Caki2 (cell line): ENCODE results near the gene NYAP1. TPM values are rescaled to one million over a fixed set of nuclear protein-coding genes. Genes with fewer than 3 reads are reported as not detected.
"Not testable (repeated sequence)": the region's sequence is repeated elsewhere in the genome, so short reads cannot be mapped to it uniquely, and the experiment has no call there.

Source experiments
- DNase-seq: peaks from one replicate; pipeline ENCODE4 v3.0.0-alpha.2; 2015; ENCODE audit warnings: low read depth
- in situ Hi-C: cut with HindIII; loops from 2 replicates; pipeline ENCODE4 v1.10.0; 2016; ENCODE audit warnings: low sequenced_read_pairs, low pct_unique_long_range_greater_than_20kb, mixed read lengths
- total RNA-seq: library from RNA; depleted of rRNA; stranded (reverse); fragments of >200 nt; shearing (Covaris generic); gene quantifications from 2 replicates; pipeline ENCODE4 v1.2.3, GENCODE V29; 2014; ENCODE audit warnings: low replicate concordance

Gene NYAP1
- total RNA-seq, 1 experiment from 2014 or later = 3.6 TPM

GRCh38 chr7:100453854-100454253 is 29.9 kb upstream of the NYAP1 start:
- DNase-seq, in situ Hi-C loops: not testable (repeated sequence)

GRCh38 chr7:100455206-100455605 is 28.5 kb upstream of the NYAP1 start:
- no peak for DNase-seq
- in situ Hi-C loops = no loop called here

GRCh38 chr7:100456562-100456961 is 27.2 kb upstream of the NYAP1 start:
- in situ Hi-C loops = no loop called here
- DNase-seq = no peak

GRCh38 chr7:100457033-100457432 is 26.7 kb upstream of the NYAP1 start:
- DNase-seq = no peak
- in situ Hi-C loops = no loop called here

DNA sequence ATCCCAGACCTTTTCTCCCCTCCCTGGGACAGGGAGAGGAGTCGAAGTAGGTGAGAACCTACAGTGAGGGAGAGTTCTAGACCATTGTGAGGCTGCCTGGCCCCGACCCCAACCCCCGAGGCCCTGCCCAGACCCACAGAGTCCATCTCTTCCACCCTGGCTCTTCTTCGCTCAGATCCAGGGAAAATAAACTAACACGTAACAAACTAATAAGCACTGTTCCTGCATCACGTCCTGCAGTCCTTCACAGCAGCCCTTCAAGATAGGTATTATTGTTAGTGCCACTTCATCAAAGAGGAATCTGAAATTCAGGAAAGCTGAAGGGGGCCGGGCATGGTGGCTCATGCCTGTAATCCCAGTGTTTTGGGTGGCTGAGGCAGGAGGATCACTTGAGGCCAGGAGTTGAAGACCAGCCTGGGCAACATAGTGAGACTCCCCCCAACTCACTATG is 19.5 kb upstream of the NYAP1 start, which contains the start of gene SPACDR:
SPACDR (minus strand) TSS at position 51 of the 451 bp plus-strand sequence. CDS start 235 bp downstream, outside the sequence.
- DNase-seq = no peak
- in situ Hi-C loops = no loop called here

DNA sequence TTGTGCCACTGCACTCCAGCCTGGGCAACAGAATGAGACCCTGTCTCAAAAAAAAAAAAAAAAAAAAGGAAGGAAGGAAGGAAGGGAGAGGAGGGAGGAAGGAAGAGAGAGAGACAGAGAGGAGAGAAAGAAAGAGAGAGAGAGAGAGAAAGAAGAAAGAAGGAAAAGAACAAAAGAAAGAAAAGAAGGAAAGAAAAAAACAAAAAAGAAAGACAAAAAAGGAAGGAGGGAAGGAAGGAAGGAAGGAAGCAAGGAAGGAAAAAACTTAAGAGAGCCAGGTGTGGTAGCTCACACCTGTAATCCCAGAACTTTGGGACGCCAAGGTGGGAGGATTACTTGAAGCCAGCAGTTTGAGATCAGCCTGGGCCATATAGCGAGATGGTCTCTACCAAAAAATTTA is 18.9 kb upstream of the NYAP1 start:
- in situ Hi-C loops = no loop called here
- DNase-seq = no peak

DNA sequence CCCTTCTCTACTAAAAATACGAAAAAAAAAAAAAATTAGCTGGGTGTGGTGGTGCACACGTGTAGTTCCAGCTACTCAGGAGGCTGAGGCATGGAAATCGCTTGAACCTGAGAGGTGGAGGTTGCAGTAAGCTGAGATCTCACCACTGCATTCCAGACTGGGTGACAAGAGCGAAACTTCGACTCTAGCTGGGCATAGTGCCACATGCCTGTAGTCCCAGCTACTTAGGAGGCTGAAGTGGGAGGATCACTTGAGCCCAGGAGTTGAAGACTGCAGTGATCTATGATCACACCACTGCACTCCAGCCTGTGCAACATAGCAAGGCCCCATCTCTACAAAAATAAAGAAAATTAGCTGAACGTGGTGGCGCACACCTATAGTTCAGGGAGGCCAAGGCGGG is 18.4 kb upstream of the NYAP1 start:
- in situ Hi-C loops = no loop called here
- no peak for DNase-seq

- in situ Hi-C loops = no loop called here
- DNase-seq = no peak
Observed at GRCh38 chr7:100465702-100466311, 17.9 kb upstream of the NYAP1 start.

DNA sequence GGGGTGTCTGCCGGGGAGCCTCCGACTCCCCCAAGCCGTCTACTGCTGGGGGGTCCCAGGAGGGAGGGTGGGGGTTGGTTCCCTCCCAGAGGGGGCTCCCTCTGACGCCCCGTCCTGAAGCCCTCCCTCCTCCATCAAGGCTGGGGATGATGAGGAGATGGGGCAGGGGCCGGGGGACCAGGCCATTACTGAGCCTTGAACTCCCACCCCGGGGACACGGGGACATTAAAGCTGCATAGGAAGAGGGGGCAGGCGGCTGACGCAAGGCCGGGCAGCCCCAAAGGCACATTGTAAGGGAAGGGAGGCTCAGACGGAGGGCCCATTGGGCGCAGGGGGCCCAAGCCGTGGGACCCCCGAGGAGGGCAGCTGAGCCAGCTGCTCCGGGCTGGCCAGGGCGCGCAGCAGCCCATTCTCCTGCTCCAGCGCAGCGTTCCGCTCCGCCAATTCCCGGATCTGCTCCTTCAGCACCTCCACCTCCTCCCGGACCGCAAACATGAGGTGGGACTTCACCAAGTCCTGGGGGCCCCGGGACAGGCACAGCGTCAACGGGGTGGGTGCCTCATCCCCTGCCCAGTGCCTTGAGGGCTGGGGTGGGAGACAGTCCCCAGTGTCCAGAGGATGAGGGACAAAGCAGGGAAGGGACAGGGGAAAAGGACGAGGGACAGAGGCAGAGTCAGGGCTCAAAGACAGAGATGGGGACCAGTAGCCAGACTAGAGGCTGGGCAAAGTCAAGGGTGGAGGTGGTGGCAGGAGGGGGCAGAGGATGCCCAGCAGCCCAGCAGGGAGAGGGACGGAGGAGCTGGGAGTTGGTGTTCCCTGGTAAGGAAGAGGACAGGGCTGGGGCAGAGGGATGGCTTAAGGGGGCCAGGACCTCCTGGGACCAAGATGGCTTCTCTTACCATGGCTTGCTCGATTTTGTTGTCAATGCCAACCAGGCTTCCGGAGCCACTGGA is 16.8 kb upstream of the NYAP1 start:
- in situ Hi-C loops = no loop called here
- no peak for DNase-seq

DNA sequence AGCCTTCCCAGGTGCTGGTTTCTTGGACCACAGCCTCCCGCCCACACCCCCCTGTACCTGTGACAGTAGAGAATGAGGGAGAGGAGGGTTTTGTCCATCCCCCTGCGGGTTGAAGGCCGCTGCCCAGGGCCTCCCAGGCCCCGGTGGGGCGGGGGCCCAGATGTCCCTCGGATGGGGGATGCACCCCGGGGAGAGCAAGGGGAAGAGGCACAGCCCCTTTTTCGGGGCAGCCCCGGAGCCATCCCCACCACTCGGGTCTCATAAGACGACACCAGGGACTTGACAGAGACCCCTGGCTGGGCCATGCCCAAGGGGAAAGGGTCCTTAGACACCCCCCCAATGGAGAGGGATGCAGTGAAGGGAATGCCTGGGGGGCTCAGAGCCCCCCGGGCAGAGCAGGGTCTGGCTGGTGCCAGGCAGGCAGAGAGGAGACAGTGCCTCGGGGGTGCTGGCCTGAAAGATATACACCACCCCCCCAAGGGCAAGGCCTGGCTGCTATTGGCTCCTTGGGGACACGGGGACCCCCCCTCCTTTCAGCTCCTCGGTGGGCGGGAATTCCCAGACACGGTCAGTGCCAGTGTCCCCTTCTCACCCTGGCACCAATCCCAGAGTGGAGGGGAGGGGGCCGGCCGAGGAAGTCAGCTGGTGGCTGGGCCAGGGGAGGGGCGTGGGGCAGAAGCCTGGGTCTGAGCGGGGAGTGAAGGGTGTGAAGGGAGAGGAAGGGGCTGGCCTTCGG is 15.9 kb upstream of the NYAP1 start:
- in situ Hi-C loops = no loop called here
- DNase-seq = no peak

- DNase-seq = peak; percentile 36
- in situ Hi-C loops = no loop called here
Observed at GRCh38 chr7:100469227-100470044, 14.3 kb upstream of the NYAP1 start.

GRCh38 chr7:100471021-100471420 is 12.7 kb upstream of the NYAP1 start:
- in situ Hi-C loops = no loop called here
- DNase-seq = no peak

DNA sequence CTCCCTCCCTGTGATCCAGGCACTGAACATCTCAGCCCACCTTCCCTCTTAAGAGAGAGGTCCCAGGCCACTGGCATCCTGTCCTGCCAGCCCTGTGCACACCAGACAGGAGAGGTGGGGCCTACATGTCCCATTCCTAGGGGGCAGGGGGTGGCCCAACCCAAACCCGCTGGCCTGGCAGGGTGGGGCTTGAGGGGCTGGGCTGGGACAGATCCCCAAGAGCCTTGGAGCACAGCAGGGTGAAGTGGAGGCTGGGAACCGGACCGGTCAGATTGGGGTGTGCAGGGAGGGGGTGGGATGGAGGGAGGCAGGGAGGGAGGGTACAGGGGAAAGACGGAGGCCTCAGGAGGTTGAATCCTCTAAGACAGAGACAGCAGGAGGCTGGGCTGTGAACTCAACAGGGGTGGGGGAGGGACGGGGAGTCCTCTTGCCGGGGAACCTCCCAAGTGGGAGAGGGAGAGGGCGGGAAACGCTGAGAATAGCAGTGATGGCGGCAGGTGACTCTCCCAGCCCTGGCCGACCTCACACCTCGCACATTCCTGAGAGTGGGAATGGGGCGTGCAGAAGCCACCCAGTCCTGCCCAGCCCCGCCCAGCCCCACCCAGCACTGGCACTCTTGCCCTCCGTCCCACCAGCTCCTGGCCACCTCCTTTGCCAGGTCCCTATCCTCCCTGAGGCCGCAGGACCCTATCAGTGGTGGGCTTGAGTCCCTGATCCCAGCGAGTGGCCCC is 11.4 kb upstream of the NYAP1 start:
- DNase-seq = no peak
- in situ Hi-C loops = no loop called here

GRCh38 chr7:100472854-100473499 is 10.8 kb upstream of the NYAP1 start:
- in situ Hi-C loops = no loop called here
- DNase-seq = no peak

DNA sequence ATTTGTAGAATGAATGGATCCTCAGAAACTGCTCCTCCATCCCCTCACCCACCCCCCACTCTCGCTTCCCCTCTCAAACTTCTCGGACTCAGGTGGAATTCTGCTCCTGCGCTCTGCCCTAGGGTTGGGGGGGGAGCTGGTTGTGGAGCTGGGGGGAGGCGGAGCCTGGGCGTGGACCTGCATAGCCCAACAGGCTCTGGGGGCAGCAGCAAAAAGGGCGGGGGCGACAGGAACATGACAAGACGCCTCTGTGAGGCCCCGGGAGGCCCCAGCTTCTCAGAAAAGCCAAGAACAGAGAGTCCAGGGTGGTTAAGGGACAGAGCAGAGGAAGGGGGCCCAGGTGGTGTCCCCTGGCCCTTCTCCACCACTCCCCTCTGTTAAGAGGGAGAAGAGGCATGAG is 8.2 kb upstream of the NYAP1 start:
- no peak for DNase-seq
- in situ Hi-C loops = no loop called here

DNA sequence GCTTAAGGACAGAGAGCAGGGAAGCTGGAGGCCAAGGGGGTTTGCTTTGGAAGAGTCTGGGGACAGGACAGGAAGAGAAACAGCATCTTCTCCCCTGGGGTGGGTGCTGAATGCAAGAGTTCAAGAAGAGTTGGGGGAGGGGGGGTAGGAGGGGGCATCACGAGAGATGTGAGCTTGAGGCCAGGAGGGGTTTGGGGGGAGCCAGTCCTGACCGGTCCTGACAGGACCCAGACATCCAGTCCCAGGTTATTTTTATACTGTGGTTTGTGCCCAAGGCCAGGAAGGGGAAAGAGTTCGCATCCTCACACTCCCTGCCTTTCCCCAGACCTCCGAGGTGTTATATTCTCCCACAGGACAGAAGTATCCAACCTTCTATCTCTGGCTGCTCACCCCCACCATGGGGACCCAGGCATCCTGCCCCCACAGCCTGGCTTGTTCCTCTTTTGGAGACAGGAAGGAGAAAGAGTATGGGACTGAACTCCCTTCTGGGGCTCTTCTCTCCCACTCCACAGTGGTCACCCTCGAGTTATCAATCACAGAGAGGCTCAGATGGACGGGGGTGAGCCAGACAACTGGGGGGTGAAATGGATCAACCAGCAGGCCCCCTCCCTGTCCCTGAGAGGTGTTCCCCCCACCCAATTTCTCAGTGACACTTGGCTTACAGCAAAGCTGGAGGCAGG is 7.5 kb upstream of the NYAP1 start:
- DNase-seq = no peak
- in situ Hi-C loops = no loop called here
